ENCODE measurements around the gene AK8.
"Not testable (repeated sequence)": the region's sequence is repeated elsewhere in the genome, so short reads cannot be mapped to it uniquely, and the experiment has no call there.

Gene AK8

GRCh38 chr9:132712753-132713152 lies 165.3 kb downstream of the AK8 start:
- Histone ChIP-seq H3K9me3 (replicated peaks in 1 of 2; ENCODE audit: control insufficient read depth in 2 of 2, insufficient read depth in 1 of 2, low read depth in 1 of 2, low read length in 2 of 2) (no peaks in the 10 kb centered on the region), H2BK5ac (ENCODE audit: low read length) (no peak overlapping the region), H3K23ac (ENCODE audit: low read depth, low read length, poor library complexity) (no peak overlapping the region), H3K4me2 (ENCODE audit: insufficient read depth, low read length, poor library complexity, severe bottlenecking) (no peak overlapping the region), H3K18ac (ENCODE audit: low read length) (no peak overlapping the region), H3K14ac (ENCODE audit: low read length) (no peak overlapping the region), H3K4ac (ENCODE audit: low read length) (no peak overlapping the region), H3K4me3 (ENCODE audit: low read length in 2 of 2) (no peak overlapping the region), H3K4me1 (ENCODE audit: control insufficient read depth in 2 of 2, insufficient read depth in 1 of 2, low read depth in 1 of 2, low read length in 2 of 2) (peaks cover 0 to 3% of the 10 kb centered on the region in 2 donors), H3K27me3 (ENCODE audit: control insufficient read depth in 3 of 3, insufficient read depth in 3 of 3, low read depth in 1 of 3, low read length in 3 of 3) (peaks cover 0 to 3% (median 0%) of the 10 kb centered on the region in 3 experiments), H3K79me1 (ENCODE audit: low read depth, low read length) (no peaks in the 10 kb centered on the region), H3K9ac (ENCODE audit: low read depth, low read length, poor library complexity) (no peak overlapping the region), H2BK12ac (ENCODE audit: low read length) (no peak overlapping the region), H2BK15ac (ENCODE audit: low read length) (no peak overlapping the region), H3K27ac (replicated peaks; ENCODE audit: low read length) (no peak overlapping the region), H2AK5ac (ENCODE audit: low read depth, low read length) (no peak overlapping the region), H2AFZ (ENCODE audit: low read length) (no peak overlapping the region), H4K8ac (ENCODE audit: low read depth, low read length) (no peak overlapping the region), H4K91ac (ENCODE audit: low read depth, low read length, poor library complexity) (no peak overlapping the region), H3K36me3 (replicated peaks in 1 of 2; ENCODE audit: control insufficient read depth in 2 of 2, insufficient read depth in 2 of 2, low read length in 2 of 2) (no peaks in the 10 kb centered on the region), H2BK120ac (ENCODE audit: low read depth, low read length) (no peak overlapping the region)
- WGBS, 2 donors (ENCODE audit: extremely low coverage in 2 of 2, insufficient read length in 2 of 2, insufficient replicate concordance in 1 of 2), result no CpG with 5 or more reads among the region's 5 CpGs
- no peak for DNase-seq (ENCODE audit: low spot score)

- no CpG with 5 or more reads among the region's 3 CpGs for WGBS, 2 donors (ENCODE audit: extremely low coverage in 2 of 2, insufficient read length in 2 of 2, insufficient replicate concordance in 1 of 2)
- Histone ChIP-seq H3K27me3 (ENCODE audit: control insufficient read depth in 3 of 3, insufficient read depth in 3 of 3, low read depth in 1 of 3, low read length in 3 of 3) (no peaks in the 10 kb centered on the region), H3K4me3 (ENCODE audit: low read length in 2 of 2) (no peak overlapping the region), H3K23ac (ENCODE audit: low read depth, low read length, poor library complexity) (no peak overlapping the region), H2BK120ac (ENCODE audit: low read depth, low read length) (no peak overlapping the region), H3K9ac (ENCODE audit: low read depth, low read length, poor library complexity) (no peak overlapping the region), H3K4me1 (ENCODE audit: control insufficient read depth in 2 of 2, insufficient read depth in 1 of 2, low read depth in 1 of 2, low read length in 2 of 2) (no peaks in the 10 kb centered on the region), H3K4ac (ENCODE audit: low read length) (no peak overlapping the region), H4K91ac (ENCODE audit: low read depth, low read length, poor library complexity) (no peak overlapping the region), H3K18ac (ENCODE audit: low read length) (no peak overlapping the region), H4K8ac (ENCODE audit: low read depth, low read length) (no peak overlapping the region), H3K27ac (replicated peaks; ENCODE audit: low read length) (no peak overlapping the region), H2BK15ac (ENCODE audit: low read length) (no peak overlapping the region), H2BK12ac (ENCODE audit: low read length) (no peak overlapping the region), H3K4me2 (ENCODE audit: insufficient read depth, low read length, poor library complexity, severe bottlenecking) (no peak overlapping the region), H3K36me3 (replicated peaks in 1 of 2; ENCODE audit: control insufficient read depth in 2 of 2, insufficient read depth in 2 of 2, low read length in 2 of 2) (no peaks in the 10 kb centered on the region), H2BK5ac (ENCODE audit: low read length) (no peak overlapping the region), H2AK5ac (ENCODE audit: low read depth, low read length) (no peak overlapping the region), H2AFZ (ENCODE audit: low read length) (no peak overlapping the region), H3K79me1 (ENCODE audit: low read depth, low read length) (no peaks in the 10 kb centered on the region), H3K9me3 (replicated peaks in 1 of 2; ENCODE audit: control insufficient read depth in 2 of 2, insufficient read depth in 1 of 2, low read depth in 1 of 2, low read length in 2 of 2) (peaks cover 0 to under 1% of the 10 kb centered on the region in 2 donors), H3K14ac (ENCODE audit: low read length) (no peak overlapping the region)
- DNase-seq (ENCODE audit: low spot score), result no peak
Measured at GRCh38 chr9:132711846-132712245, 166.2 kb downstream of the AK8 start.

GRCh38 chr9:132711152-132711551 lies 166.9 kb downstream of the AK8 start:
- H2BK12ac ChIP-seq (ENCODE audit: low read length); H3K79me1 ChIP-seq (ENCODE audit: low read depth, low read length); H3K9ac ChIP-seq (ENCODE audit: low read depth, low read length, poor library complexity); H2BK120ac ChIP-seq (ENCODE audit: low read depth, low read length); H3K18ac ChIP-seq (ENCODE audit: low read length); H3K14ac ChIP-seq (ENCODE audit: low read length); H3K4me2 ChIP-seq (ENCODE audit: insufficient read depth, low read length, poor library complexity, severe bottlenecking); H3K9me3 ChIP-seq (replicated peaks in 1 of 2; ENCODE audit: control insufficient read depth in 2 of 2, insufficient read depth in 1 of 2, low read depth in 1 of 2, low read length in 2 of 2); DNase-seq (ENCODE audit: low spot score); H2BK5ac ChIP-seq (ENCODE audit: low read length); H3K4me3 ChIP-seq (ENCODE audit: low read length in 2 of 2); H4K91ac ChIP-seq (ENCODE audit: low read depth, low read length, poor library complexity); H2AFZ ChIP-seq (ENCODE audit: low read length); H3K36me3 ChIP-seq (replicated peaks in 1 of 2; ENCODE audit: control insufficient read depth in 2 of 2, insufficient read depth in 2 of 2, low read length in 2 of 2); H3K4me1 ChIP-seq (ENCODE audit: control insufficient read depth in 2 of 2, insufficient read depth in 1 of 2, low read depth in 1 of 2, low read length in 2 of 2); H4K8ac ChIP-seq (ENCODE audit: low read depth, low read length); H2AK5ac ChIP-seq (ENCODE audit: low read depth, low read length); H3K4ac ChIP-seq (ENCODE audit: low read length); H2BK15ac ChIP-seq (ENCODE audit: low read length); H3K27ac ChIP-seq (replicated peaks; ENCODE audit: low read length); H3K27me3 ChIP-seq (ENCODE audit: control insufficient read depth in 3 of 3, insufficient read depth in 3 of 3, low read depth in 1 of 3, low read length in 3 of 3); H3K23ac ChIP-seq (ENCODE audit: low read depth, low read length, poor library complexity): not testable (repeated sequence)
- WGBS, 2 donors (ENCODE audit: extremely low coverage in 2 of 2, insufficient read length in 2 of 2, insufficient replicate concordance in 1 of 2), result no CpG with 5 or more reads among the region's 5 CpGs

- Histone ChIP-seq H2AK5ac (ENCODE audit: low read depth, low read length) (no peak overlapping the region), H3K79me1 (ENCODE audit: low read depth, low read length) (no peaks in the 10 kb centered on the region), H3K36me3 (replicated peaks in 1 of 2; ENCODE audit: control insufficient read depth in 2 of 2, insufficient read depth in 2 of 2, low read length in 2 of 2) (no peaks in the 10 kb centered on the region), H3K4me3 (ENCODE audit: low read length in 2 of 2) (no peak overlapping the region), H3K4me1 (ENCODE audit: control insufficient read depth in 2 of 2, insufficient read depth in 1 of 2, low read depth in 1 of 2, low read length in 2 of 2) (no peaks in the 10 kb centered on the region), H4K91ac (ENCODE audit: low read depth, low read length, poor library complexity) (no peak overlapping the region), H3K27me3 (ENCODE audit: control insufficient read depth in 3 of 3, insufficient read depth in 3 of 3, low read depth in 1 of 3, low read length in 3 of 3) (no peaks in the 10 kb centered on the region), H3K9ac (ENCODE audit: low read depth, low read length, poor library complexity) (no peak overlapping the region), H3K27ac (replicated peaks; ENCODE audit: low read length) (no peak overlapping the region), H2BK12ac (ENCODE audit: low read length) (no peak overlapping the region), H2AFZ (ENCODE audit: low read length) (no peak overlapping the region), H2BK120ac (ENCODE audit: low read depth, low read length) (no peak overlapping the region), H4K8ac (ENCODE audit: low read depth, low read length) (no peak overlapping the region), H3K23ac (ENCODE audit: low read depth, low read length, poor library complexity) (no peak overlapping the region), H3K4ac (ENCODE audit: low read length) (no peak overlapping the region), H3K9me3 (replicated peaks in 1 of 2; ENCODE audit: control insufficient read depth in 2 of 2, insufficient read depth in 1 of 2, low read depth in 1 of 2, low read length in 2 of 2) (peaks cover 0 to 2% of the 10 kb centered on the region in 2 donors), H2BK15ac (ENCODE audit: low read length) (no peak overlapping the region), H3K4me2 (ENCODE audit: insufficient read depth, low read length, poor library complexity, severe bottlenecking) (no peak overlapping the region), H3K18ac (ENCODE audit: low read length) (no peak overlapping the region), H3K14ac (ENCODE audit: low read length) (no peak overlapping the region), H2BK5ac (ENCODE audit: low read length) (no peak overlapping the region)
- no peak for DNase-seq (ENCODE audit: low spot score)
- WGBS, 2 donors (ENCODE audit: extremely low coverage in 2 of 2, insufficient read length in 2 of 2, insufficient replicate concordance in 1 of 2), result no CpG with 5 or more reads among the region's 6 CpGs
Measured at GRCh38 chr9:132710333-132710732, 167.8 kb downstream of the AK8 start.

All from neuronal stem cell (in vitro differentiated cells).